Right cardiac atrium (tissue), 5 donors: ENCODE data around the gene GNB5. TPM values are rescaled to one million over a fixed set of nuclear protein-coding genes. Genes with fewer than 3 reads are reported as not detected.

Source experiments
- ATAC-seq, 2 donors: fragments of 200-7000 bp; cut with Tn5 transposase; one replicate each; pipeline versions ENCODE4 v1.8.0 to v1.9.1; 2020; ENCODE audit warnings: moderate library complexity in 2 of 2, mild to moderate bottlenecking in 1 of 2
- DNase-seq, 3 donors: peaks; one replicate each; pipeline ENCODE4 v3.0.0-alpha.2; 2020
- H3K27ac ChIP-seq: one replicate; pipeline ENCODE4 v1.5.1; 2013; ENCODE audit warnings: mild to moderate bottlenecking, low read length, control low read depth, moderate library complexity
- H3K27me3 ChIP-seq: one replicate; pipeline ENCODE4 v1.6.1; 2013; ENCODE audit not compliant: control insufficient read depth, insufficient read depth
- H3K4me1 ChIP-seq: one replicate; pipeline ENCODE4 v1.6.1; 2013; ENCODE audit warnings: low read length; ENCODE audit not compliant: control insufficient read depth, insufficient read depth
- H3K4me3 ChIP-seq: one replicate; pipeline ENCODE4 v1.5.1; 2013; ENCODE audit warnings: low read length, control low read depth
- H3K9me3 ChIP-seq: one replicate; pipeline ENCODE4 v1.6.1; 2013; ENCODE audit warnings: low read length; ENCODE audit not compliant: control insufficient read depth
- whole genome bisulfite sequencing: extraction: QIAGEN DNeasy Blood & Tissue Kit; methylation state at CpG from one replicate; pipeline ENCODE4 v1.1.7; 2013; 5-methylcytosine and 5-hydroxymethylcytosine counted together
- intact Hi-C, 4 donors: fragments of 100-400 bp; cut with DNase I; formaldehyde crosslinking; loops; one replicate each; pipeline versions ENCODE4 v1.11.0 to v1.14.0; 2022 to 2023
- polyA plus RNA-seq: library from polyadenylated mRNA; stranded (reverse); fragments of 200-250 nt; gene quantifications from one replicate; pipeline ENCODE4 v1.2.3, GENCODE V29; 2013
- total RNA-seq, 4 donors: library from RNA; stranded (reverse); fragmentation: NEBNext Ultra II Directional; extraction: Animal tissue kit (Norgen Biotek cat#: 25700); gene quantifications; one replicate each; pipeline ENCODE4 v1.2.1, GENCODE V29; 2021
- donor health status: healthy with polysubstance abuse.
- donor health status: DM: no; HTN: yes; CAD: no.
- donor health status: DM: no; HTN: no; CAD: no.
- donor health status: DM: no; HTN: yes; CAD: no; lungs with severe emphysema.
- donor health status: DM: yes; HTN: yes; CAD: no.

GNB5 gene
- total and polyA plus RNA-seq, 5 donors = 19.5 to 50.9 (median 36.3) TPM

DNA sequence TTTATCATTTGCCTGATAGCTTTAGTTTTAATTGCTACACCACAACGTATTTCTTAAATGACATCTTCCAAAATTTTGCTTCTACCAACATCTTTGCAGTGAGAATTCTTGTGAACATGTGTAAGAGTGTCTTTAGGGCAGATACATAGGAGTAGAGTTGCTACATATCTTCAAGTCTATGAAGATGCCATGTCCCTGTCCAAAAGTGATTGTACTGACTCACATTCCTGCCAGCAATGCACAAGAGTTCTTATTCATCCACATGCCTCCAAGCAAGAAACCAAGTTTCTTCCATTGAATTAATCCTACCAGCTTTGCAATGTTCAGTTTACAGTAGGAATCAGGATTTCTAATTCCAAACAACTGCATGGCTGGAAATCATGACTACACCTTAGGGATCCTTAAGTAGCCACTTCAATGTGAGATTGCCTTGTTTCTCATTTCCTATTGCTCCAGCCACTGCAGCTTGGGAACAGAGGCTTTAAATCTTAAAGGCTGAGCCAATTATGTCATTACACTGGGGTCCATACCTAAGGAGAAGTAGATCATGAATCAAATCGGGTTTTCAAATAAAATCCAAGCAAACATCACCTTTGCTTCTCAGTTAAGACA is 123.1 kb downstream of the GNB5 start:
- intact Hi-C loops = no loop called here
- Histone ChIP-seq H3K27me3 (no peaks in the 10 kb centered on the region), H3K27ac (no peak overlapping the region), H3K9me3 (no peaks in the 10 kb centered on the region), H3K4me3 (no peak overlapping the region), H3K4me1 (no peaks in the 10 kb centered on the region)
- 83% methylated on average over 2 of the region's 2 CpGs for WGBS
- no peak for DNase-seq
- ATAC-seq = no peak

DNA sequence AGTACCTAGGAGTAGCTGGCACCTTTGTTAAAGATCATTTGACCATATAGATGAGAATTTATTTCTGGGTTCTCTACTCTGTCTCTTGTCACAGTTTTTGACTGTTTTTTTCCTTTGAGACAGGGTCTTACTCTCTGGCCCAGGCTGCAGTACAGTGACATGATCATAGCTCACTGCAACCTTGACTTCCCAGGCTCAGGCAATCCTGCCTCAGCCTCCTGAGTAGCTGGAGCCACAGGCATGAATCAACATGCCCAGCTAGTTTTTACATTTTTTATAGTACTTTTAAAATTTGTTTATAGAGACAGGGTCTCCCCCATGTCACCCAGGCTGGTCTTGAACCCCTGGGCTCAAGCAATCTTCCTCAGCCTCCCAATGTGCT is 123.7 kb downstream of the GNB5 start:
- Histone ChIP-seq H3K4me3 (no peak overlapping the region), H3K27ac (no peak overlapping the region), H3K4me1 (no peaks in the 10 kb centered on the region), H3K27me3 (no peaks in the 10 kb centered on the region), H3K9me3 (no peaks in the 10 kb centered on the region)
- ATAC-seq = no peak
- no peak for DNase-seq
- intact Hi-C loops = no loop called here

DNA sequence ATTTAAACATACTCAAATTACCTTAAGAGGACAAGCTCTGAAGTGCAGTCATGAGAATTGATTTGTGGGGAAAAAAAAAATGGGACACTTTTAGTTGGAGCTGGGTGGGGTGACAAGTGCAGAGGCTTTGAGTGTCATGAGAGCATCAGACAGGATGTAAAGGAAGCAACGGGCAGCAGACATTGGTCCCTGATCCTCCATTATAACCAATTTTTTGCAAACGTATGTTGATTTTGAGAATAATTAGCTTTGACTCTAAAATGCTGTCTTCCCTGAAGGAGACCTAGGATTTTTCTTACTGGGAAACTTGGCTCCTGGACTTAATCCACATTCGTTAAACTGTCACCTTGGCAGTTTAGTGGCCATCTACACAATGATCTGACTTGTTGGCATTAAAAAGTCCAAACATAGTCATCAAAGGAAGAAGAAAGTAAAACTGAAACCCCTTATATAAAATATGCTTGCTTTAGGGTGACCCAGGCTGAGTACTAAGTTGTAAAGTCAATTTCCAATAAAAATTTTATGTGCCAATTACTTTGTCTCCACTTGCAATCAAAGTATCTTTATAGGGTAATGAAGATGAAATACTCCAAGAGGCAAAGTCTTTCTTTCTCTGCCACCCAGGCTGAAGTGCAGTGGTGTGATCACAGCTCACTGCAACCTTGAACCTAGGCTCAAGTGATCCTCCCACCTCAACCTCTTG is 124.2 kb downstream of the GNB5 start:
- ATAC-seq = no peak
- no peaks in the 10 kb centered on the region for H3K4me1 ChIP-seq

More for the DNA sequence above, 124.2 kb downstream of the GNB5 start:
- no peaks in the 10 kb centered on the region for H3K9me3 ChIP-seq
- no peaks in the 10 kb centered on the region for H3K27me3 ChIP-seq
- H3K4me3 ChIP-seq = no peak overlapping the region
- 77% methylated on average over 3 of the region's 3 CpGs for WGBS
- intact Hi-C loops = no loop called here
- H3K27ac ChIP-seq = no peak overlapping the region
- no peak for DNase-seq

Other genes with a start within 250 kb of the GNB5 start
- gene LEO1, start 219.6 kb downstream of the GNB5 start, total RNA-seq = 10 to 100 TPM in 3 of 4 donors, 1 to 10 TPM in 1; 7.9 to 11.8 (median 10.7) TPM
- gene LEO1, start 219.6 kb downstream of the GNB5 start, polyA plus RNA-seq = 11.4 TPM
- 10 to 100 TPM; 18.4 to 22.3 (median 19.6) TPM for gene MAPK6, start 172.2 kb downstream of the GNB5 start, total RNA-seq
- 6.1 TPM for gene MAPK6, start 172.2 kb downstream of the GNB5 start, polyA plus RNA-seq
- gene BCL2L10, start 78.6 kb downstream of the GNB5 start, total RNA-seq = not detected
- gene BCL2L10, start 78.6 kb downstream of the GNB5 start, polyA plus RNA-seq = 0.11 TPM
- gene MYO5C, start 104.4 kb upstream of the GNB5 start, total RNA-seq = 1 to 10 TPM; 3.9 to 9.2 (median 4.6) TPM
- gene MYO5C, start 104.4 kb upstream of the GNB5 start, polyA plus RNA-seq = 1.6 TPM